ENCODE results near the gene SLC20A1. TPM values are rescaled to one million over a fixed set of nuclear protein-coding genes. Genes with fewer than 3 reads are reported as not detected.

The SLC20A1 gene
- total and polyA plus RNA-seq, 4 donors: 26.2 to 51.4 (median 38.6) TPM

- Histone ChIP-seq H3K9me3 (ENCODE audit: control insufficient read depth in 4 of 4, insufficient read depth in 3 of 4, low read length in 3 of 4) (no peaks in the 10 kb centered on the region), H3K36me3 (ENCODE audit: control insufficient read depth in 4 of 4, insufficient read depth in 4 of 4, low read length in 4 of 4) (peaks cover 0 to 4% (median 2%) of the 10 kb centered on the region in 4 donors), H3K27ac (ENCODE audit: low read depth in 1 of 2, low read length in 1 of 2) (no peak overlapping the region), H3K9ac (ENCODE audit: insufficient read depth in 1 of 2, low read length in 2 of 2) (no peak overlapping the region), H3K4me3 (no peak overlapping the region), H3K27me3 (ENCODE audit: control insufficient read depth in 3 of 3, insufficient read depth in 3 of 3, low read length in 2 of 3) (no peaks in the 10 kb centered on the region), H3K4me1 (ENCODE audit: control insufficient read depth in 5 of 5, insufficient read depth in 5 of 5, low read length in 5 of 5) (peaks cover 5 to 19% (median 7%) of the 10 kb centered on the region in 5 donors)
- 87 to 90% methylated on average over 7 of the region's 7 CpGs for WGBS, 2 donors
- DNase-seq (no peak), ATAC-seq (ENCODE audit: insufficient read depth, low FRiP score) (no peak)
- TF ChIP-seq, protein P1, sequence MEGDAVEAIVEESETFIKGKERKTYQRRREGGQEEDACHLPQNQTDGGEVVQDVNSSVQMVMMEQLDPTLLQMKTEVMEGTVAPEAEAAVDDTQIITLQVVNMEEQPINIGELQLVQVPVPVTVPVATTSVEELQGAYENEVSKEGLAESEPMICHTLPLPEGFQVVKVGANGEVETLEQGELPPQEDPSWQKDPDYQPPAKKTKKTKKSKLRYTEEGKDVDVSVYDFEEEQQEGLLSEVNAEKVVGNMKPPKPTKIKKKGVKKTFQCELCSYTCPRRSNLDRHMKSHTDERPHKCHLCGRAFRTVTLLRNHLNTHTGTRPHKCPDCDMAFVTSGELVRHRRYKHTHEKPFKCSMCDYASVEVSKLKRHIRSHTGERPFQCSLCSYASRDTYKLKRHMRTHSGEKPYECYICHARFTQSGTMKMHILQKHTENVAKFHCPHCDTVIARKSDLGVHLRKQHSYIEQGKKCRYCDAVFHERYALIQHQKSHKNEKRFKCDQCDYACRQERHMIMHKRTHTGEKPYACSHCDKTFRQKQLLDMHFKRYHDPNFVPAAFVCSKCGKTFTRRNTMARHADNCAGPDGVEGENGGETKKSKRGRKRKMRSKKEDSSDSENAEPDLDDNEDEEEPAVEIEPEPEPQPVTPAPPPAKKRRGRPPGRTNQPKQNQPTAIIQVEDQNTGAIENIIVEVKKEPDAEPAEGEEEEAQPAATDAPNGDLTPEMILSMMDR (IDR thresholded peaks at IDR 0.05; ENCODE audit: control extremely low read depth, extremely low read depth): no peak
Observed at GRCh38 chr2:112642966-112643365, 2.8 kb upstream of the SLC20A1 start.

DNA sequence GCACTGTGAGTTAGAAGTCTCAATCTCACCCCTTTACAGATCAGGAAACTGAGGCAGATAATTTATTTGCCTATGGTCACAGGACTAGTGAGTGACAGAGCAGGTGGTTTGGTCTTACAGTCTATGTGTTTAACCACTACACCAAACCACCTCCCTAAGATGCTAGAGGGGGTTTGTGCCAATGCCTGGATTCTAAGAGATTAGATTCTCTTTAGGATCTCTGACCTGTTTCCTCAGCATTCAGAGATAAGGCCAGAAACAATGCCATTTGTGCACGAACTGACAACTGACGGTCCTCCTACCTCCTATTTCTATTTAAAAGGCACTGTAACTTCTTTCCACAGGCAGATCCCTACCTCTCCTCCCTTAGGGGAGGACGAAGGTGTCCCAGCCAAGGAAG, 2.3 kb upstream of the SLC20A1 start:
- DNase-seq (no peak), ATAC-seq (ENCODE audit: insufficient read depth, low FRiP score) (no peak)
- WGBS, 2 donors: 88% methylated on average over 3 of the region's 3 CpGs
- Histone ChIP-seq H3K9me3 (ENCODE audit: control insufficient read depth in 4 of 4, insufficient read depth in 3 of 4, low read length in 3 of 4) (no peaks in the 10 kb centered on the region), H3K4me1 (ENCODE audit: control insufficient read depth in 5 of 5, insufficient read depth in 5 of 5, low read length in 5 of 5) (peaks cover 5 to 22% (median 8%) of the 10 kb centered on the region in 5 donors), H3K4me3 (no peak overlapping the region), H3K36me3 (ENCODE audit: control insufficient read depth in 4 of 4, insufficient read depth in 4 of 4, low read length in 4 of 4) (peaks cover 0 to 9% (median 2%) of the 10 kb centered on the region in 4 donors), H3K27ac (ENCODE audit: low read depth in 1 of 2, low read length in 1 of 2) (no peak overlapping the region), H3K9ac (ENCODE audit: insufficient read depth in 1 of 2, low read length in 2 of 2) (no peak overlapping the region), H3K27me3 (ENCODE audit: control insufficient read depth in 3 of 3, insufficient read depth in 3 of 3, low read length in 2 of 3) (no peaks in the 10 kb centered on the region)
- TF ChIP-seq, protein P1 (IDR thresholded peaks at IDR 0.05; ENCODE audit: control extremely low read depth, extremely low read depth): no peak

GRCh38 chr2:112644155-112644932, 1.4 kb upstream of the SLC20A1 start:
- ATAC-seq (ENCODE audit: insufficient read depth, low FRiP score) (no peak), DNase-seq (peak in 1 of 3 donors; percentile 9)
- H3K9me3 ChIP-seq (ENCODE audit: control insufficient read depth in 4 of 4, insufficient read depth in 3 of 4, low read length in 3 of 4): no peaks in the 10 kb centered on the region
- no peak overlapping the region for H3K4me3 ChIP-seq
- H3K27me3 ChIP-seq (ENCODE audit: control insufficient read depth in 3 of 3, insufficient read depth in 3 of 3, low read length in 2 of 3): no peaks in the 10 kb centered on the region
- 51 to 60% methylated on average over 11 of the region's 11 CpGs for WGBS, 2 donors
- peaks cover 5 to 22% (median 10%) of the 10 kb centered on the region in 5 donors for H3K4me1 ChIP-seq (ENCODE audit: control insufficient read depth in 5 of 5, insufficient read depth in 5 of 5, low read length in 5 of 5)
- peak overlapping the region in 1 of 2 donors; percentile 65 for H3K9ac ChIP-seq (ENCODE audit: insufficient read depth in 1 of 2, low read length in 2 of 2)
- TF ChIP-seq, protein P1 (IDR thresholded peaks at IDR 0.05; ENCODE audit: control extremely low read depth, extremely low read depth): no peak
- H3K36me3 ChIP-seq (ENCODE audit: control insufficient read depth in 4 of 4, insufficient read depth in 4 of 4, low read length in 4 of 4): peaks cover 5 to 11% (median 7%) of the 10 kb centered on the region in 4 donors
- H3K27ac ChIP-seq (ENCODE audit: low read depth in 1 of 2, low read length in 1 of 2): peak overlapping the region in 1 of 2 donors; percentile 99
